C4-2B (cell line): ENCODE data around the gene MIEF1.

Source experiments
- H3K27ac ChIP-seq: fragments of 450-650 bp; 2 replicates; pipeline ENCODE4 v1.5.1; 2017
- CTCF ChIP-seq: fragments of 450-650 bp; conservative IDR thresholded peaks from 2 replicates; pipeline ENCODE4 v1.5.1; 2017; ENCODE audit warnings: mild to moderate bottlenecking
- ZFX ChIP-seq: fragments of 450-650 bp; IDR thresholded peaks from 2 replicates; pipeline ENCODE4 v1.6.1; 2017

Gene MIEF1

GRCh38 chr22:39530116-39530515, 28.0 kb downstream of the MIEF1 start:
- H3K27ac ChIP-seq, result no peak overlapping the region; the same call in 1 of the 2 replicates
- no peak for TF ChIP-seq ZFX
- TF ChIP-seq CTCF, result no peak

- H3K27ac ChIP-seq, result peak overlapping the region; percentile 98
- TF ChIP-seq CTCF, result peak; percentile 18; the same call in 1 of the 2 replicates
- no peak for TF ChIP-seq ZFX
These were observed 28.7 kb downstream of the MIEF1 start for GRCh38 chr22:39530692-39531331.

GRCh38 chr22:39532215-39533073, 30.4 kb downstream of the MIEF1 start, which contains the start of gene RPS19BP1:
RPS19BP1 (minus strand) TSS chr22:39532748; CDS start chr22:39532738, 10 bp downstream.
- TF ChIP-seq ZFX (peak; percentile 60; the same call in 1 of the 2 replicates), CTCF (no peak)
- H3K27ac ChIP-seq, result peak within 1 kb of the TSS; percentile 98

DNA sequence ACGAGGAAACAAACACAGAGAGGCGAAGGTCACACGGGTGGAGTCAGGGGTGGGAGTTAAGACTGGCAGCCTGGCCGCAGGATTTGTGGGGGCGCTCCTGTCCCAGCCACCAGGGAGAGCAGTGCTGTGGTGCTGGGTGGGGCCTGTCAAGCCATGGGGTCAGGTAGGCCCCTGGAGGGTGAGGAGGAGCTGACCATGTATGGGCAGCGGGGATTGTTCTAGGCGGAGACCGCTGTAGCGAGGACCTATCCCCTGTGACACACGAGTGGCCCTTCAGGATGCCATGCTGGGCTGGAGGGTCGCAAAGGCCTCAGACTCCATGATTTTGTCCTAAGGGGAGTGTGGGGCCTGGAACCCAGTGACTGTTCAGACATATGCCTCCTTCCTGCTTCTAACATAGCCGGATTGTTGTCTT, 32.0 kb downstream of the MIEF1 start:
- H3K27ac ChIP-seq, result peak overlapping the region; percentile 27

GRCh38 chr22:39534591-39535356, 32.7 kb downstream of the MIEF1 start:
- peak overlapping the region; percentile 27 for H3K27ac ChIP-seq

More for the DNA sequence above, 32.0 kb downstream of the MIEF1 start:
- no peak for TF ChIP-seq ZFX
- no peak for TF ChIP-seq CTCF

DNA sequence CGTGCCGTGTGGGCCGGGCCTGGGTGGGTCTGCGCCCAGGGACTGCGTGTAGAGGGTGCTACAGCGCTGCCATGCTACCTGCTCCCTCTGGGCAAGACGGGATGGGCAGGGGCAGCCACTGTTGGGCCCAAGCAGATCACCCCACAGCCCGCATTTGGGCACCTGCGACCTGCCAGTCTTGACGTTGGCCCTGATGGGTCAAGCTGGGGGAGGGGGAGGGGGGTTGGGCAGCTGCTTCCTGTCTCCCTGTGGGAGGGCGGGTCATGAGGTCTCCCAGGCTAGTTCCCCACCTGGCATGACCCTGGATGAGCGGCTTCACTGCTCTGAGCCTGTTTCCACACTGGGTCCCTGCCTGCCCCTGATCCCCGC, 33.3 kb downstream of the MIEF1 start:
- H3K27ac ChIP-seq, result no peak overlapping the region
- no peak for TF ChIP-seq CTCF

More at GRCh38 chr22:39534591-39535356, 32.7 kb downstream of the MIEF1 start:
- peak; percentile 99 for TF ChIP-seq CTCF
- peak; percentile 34; the same call in 1 of the 2 replicates for TF ChIP-seq ZFX
